ENCODE measurements around the gene FARS2.

DNA sequence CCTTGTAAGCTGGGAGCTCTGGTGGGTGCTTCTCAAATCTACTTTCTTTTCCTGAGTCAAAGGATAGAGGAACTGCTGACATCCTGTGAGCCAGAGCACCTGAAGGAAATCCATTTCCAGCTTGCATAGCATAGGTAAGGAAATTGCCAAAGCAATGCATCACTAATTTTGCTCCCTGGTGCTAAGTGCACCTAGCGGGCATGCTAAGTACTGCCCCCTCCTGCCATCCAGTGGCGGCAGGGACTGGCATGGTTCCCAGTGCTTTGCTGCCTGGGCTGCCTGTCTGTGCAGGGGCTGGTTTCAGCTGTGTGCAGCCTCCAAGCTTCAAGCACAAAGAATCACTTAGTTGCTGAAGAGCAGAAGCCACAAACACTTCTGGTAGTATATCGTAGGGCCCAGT lies 63.9 kb downstream of the FARS2 start:
- TF ChIP-seq POLR2AphosphoS5 (IDR thresholded peaks at IDR 0.05; ENCODE audit: low read depth, low read length) (no peak), TAF1 (IDR thresholded peaks at IDR 0.05; ENCODE audit: borderline replicate concordance, low read depth, low read length) (no peak), POLR2A (IDR thresholded peaks at IDR 0.05; ENCODE audit: low read depth, low read length) (no peak)
